Left lung (tissue), 10 donors: ENCODE measurements around the gene MTA1. TPM values are rescaled to one million over a fixed set of nuclear protein-coding genes. Genes with fewer than 3 reads are reported as not detected.

Experiments used
- ATAC-seq: fragments of 200-7000 bp; cut with Tn5 transposase; one replicate; pipeline ENCODE4 v1.9.1; 2020; ENCODE audit warnings: moderate library complexity
- DNase-seq, 4 donors: peaks; one replicate each; pipeline ENCODE4 v3.0.0-alpha.2; 2013 to 2020
- H3K27ac ChIP-seq, 2 donors: fragments of 200-600 bp; sonication (generic) in 1 of 2; one replicate each; pipeline versions ENCODE4 v1.5.0 to v1.8.0; 2020 to 2021
- H3K27me3 ChIP-seq, 2 donors: fragments of 200-600 bp; sonication (generic) in 1 of 2; one replicate each; pipeline versions ENCODE4 v1.5.0 to v1.8.0; 2020 to 2021
- H3K36me3 ChIP-seq, 2 donors: fragments of 200-600 bp; sonication (generic) in 1 of 2; one replicate each; pipeline versions ENCODE4 v1.5.0 to v1.8.0; 2020 to 2021
- H3K4me1 ChIP-seq, 2 donors: fragments of 200-600 bp; one replicate each; pipeline ENCODE4 v1.8.0; 2021
- H3K4me3 ChIP-seq, 2 donors: fragments of 200-600 bp; sonication (generic) in 1 of 2; one replicate each; pipeline versions ENCODE4 v1.5.0 to v1.8.0; 2020 to 2021; ENCODE audit warnings: mild to moderate bottlenecking in 1 of 2
- H3K9me3 ChIP-seq, 2 donors: fragments of 200-600 bp; sonication (generic) in 1 of 2; one replicate each; pipeline versions ENCODE4 v1.5.0 to v1.8.0; 2020 to 2021
- intact Hi-C, 2 donors: fragments of 100-400 bp; cut with DNase I; formaldehyde crosslinking; loops; one replicate each; pipeline versions ENCODE4 v1.11.2 to v1.14.2; 2022
- polyA plus RNA-seq, 6 donors: library from polyadenylated mRNA; unstranded; fragments of 120-200 nt; gene quantifications; one replicate each; pipeline ENCODE4 v1.2.1, GENCODE V29; 2013; ENCODE audit not compliant: insufficient read length in 6 of 6
- total RNA-seq, 2 donors: library from RNA; stranded (reverse); fragmentation: NEBNext Ultra II Directional; extraction: Animal tissue kit (Norgen Biotek cat#: 25700); gene quantifications; one replicate each; pipeline ENCODE4 v1.2.1, GENCODE V29; 2021
- TF ChIP-seq, protein P1 (sequence below), 2 donors: fragments of 200-600 bp; sonication (generic) in 1 of 2; IDR thresholded peaks; one replicate each; pipeline versions ENCODE4 v1.5.0 to v1.8.0; 2021; ENCODE audit warnings: antibody characterized with exemption in 2 of 2
- donor health status: DM: no; HTN: yes; CAD: no.
- donor health status: DM: no; HTN: no; CAD: no.

MTA1 gene
- total and polyA plus RNA-seq, 8 donors: 60.6 to 165 (median 118) TPM

DNA sequence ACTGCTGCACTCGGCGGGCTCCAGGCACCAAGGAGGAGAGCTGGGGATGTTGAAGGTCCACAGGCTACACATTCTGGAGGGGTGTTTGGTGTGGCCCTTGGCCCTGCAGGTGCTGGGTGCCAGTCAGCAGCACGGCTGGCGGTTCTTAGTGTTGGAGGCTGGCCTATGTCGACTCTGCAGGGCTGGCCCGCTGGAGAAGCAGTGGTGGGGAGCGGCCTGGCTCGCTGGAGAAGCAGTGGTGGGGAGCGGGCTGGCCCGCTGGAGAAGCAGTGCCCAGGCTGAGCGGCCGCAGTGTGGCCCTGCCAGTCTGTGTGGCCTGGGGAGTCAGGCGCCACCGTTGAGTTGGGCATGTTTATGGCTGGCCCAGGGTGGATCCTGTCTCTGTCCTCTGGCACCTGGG, 27.3 kb downstream of the MTA1 start:
- H3K4me1 ChIP-seq: peaks cover 4 to 8% of the 10 kb centered on the region in 2 donors
- H3K27ac ChIP-seq: no peak overlapping the region
- no peaks in the 10 kb centered on the region for H3K9me3 ChIP-seq
- no peak for ATAC-seq
- TF ChIP-seq, protein P1, sequence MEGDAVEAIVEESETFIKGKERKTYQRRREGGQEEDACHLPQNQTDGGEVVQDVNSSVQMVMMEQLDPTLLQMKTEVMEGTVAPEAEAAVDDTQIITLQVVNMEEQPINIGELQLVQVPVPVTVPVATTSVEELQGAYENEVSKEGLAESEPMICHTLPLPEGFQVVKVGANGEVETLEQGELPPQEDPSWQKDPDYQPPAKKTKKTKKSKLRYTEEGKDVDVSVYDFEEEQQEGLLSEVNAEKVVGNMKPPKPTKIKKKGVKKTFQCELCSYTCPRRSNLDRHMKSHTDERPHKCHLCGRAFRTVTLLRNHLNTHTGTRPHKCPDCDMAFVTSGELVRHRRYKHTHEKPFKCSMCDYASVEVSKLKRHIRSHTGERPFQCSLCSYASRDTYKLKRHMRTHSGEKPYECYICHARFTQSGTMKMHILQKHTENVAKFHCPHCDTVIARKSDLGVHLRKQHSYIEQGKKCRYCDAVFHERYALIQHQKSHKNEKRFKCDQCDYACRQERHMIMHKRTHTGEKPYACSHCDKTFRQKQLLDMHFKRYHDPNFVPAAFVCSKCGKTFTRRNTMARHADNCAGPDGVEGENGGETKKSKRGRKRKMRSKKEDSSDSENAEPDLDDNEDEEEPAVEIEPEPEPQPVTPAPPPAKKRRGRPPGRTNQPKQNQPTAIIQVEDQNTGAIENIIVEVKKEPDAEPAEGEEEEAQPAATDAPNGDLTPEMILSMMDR (IDR thresholded peaks at IDR 0.05): no peak
- peaks cover 0 to 45% of the 10 kb centered on the region in 2 donors for H3K36me3 ChIP-seq
- DNase-seq: peak in 1 of 4 donors; percentile 68
- no peaks in the 10 kb centered on the region for H3K27me3 ChIP-seq
- H3K4me3 ChIP-seq: no peak overlapping the region
- intact Hi-C loops: no loop called here

DNA sequence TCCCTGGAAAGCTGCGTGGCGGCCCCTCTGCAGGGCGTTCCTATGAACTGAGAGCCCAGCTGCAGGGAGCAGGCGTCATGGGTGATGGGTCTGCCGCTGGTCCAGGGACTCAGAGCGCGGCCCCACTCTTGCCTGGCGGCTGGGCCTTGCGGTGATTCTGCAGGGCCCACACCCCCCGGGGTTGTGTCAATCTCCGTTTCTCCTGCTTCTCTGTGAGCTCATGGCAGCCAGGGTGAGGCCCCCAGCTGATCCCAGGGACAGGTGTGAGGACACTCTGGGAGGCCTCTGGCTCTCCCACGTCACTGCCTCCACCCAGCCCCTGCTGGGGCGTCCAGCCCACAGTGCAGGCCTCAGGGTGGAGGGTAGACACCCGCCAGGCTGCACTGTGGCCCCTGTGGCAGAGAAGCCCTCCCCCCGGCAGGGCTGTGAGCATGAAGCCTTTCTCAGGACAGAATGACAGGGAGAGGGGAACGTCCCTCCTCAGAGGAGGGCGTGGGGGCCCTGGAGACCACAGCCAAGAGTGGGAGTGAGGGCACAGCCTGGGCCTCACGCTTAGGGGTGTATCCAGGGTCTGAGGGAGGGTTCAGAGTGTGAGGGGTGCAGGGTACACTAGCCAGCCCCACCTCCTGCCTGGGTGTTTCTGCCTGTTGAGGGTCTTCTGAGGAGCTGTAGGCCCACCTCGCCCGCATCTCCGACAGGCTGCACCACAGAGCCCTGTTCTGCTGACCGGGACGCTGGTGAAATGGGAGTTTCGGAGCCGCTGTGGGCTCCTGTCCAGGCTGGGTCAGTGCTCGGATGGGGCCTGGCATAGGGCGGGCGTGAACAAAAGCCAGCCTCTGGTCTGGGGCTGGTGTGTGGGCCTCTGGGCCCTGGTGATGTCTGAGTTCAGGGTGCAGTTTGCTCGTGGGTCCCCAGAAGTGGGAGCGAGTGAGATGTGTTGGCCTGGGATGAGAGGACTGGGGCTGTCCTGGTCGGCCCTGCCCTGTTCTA, 28.3 kb downstream of the MTA1 start:
- TF ChIP-seq, protein P1 (IDR thresholded peaks at IDR 0.05): no peak

DNA sequence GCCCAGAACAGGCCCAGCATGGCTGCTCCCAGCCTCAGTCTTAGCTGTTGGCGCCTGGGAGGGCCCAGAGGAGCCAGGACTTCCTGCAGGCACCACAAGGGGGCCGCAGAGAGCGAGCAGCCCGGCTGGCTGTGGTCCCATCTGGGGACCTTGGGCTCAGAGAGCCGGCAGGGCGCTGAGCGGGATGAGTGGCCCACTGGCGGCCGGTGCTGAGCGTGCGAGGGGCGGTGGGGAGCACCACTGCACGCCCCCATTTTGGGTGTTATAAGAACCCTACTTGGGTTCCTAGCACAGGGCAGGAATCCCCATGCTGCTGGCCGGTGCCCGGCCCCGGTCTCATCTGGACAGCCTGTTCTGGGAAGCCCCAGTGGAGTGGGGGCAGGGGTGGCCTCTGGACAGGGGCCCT, 29.1 kb downstream of the MTA1 start:
- Histone ChIP-seq H3K27ac (no peak overlapping the region), H3K27me3 (no peaks in the 10 kb centered on the region), H3K4me3 (no peak overlapping the region), H3K9me3 (no peaks in the 10 kb centered on the region), H3K4me1 (peaks cover 4 to 8% of the 10 kb centered on the region in 2 donors), H3K36me3 (peaks cover 0 to 51% of the 10 kb centered on the region in 2 donors)
- intact Hi-C loops: no loop called here
- ATAC-seq: peak; percentile 95
- peak; percentile 62 to 90 (median 75) for DNase-seq
- TF ChIP-seq, protein P1 (IDR thresholded peaks at IDR 0.05): peak; percentile 91 to 93

More for the DNA sequence above, 28.3 kb downstream of the MTA1 start:
- Histone ChIP-seq H3K36me3 (peaks cover 0 to 45% of the 10 kb centered on the region in 2 donors), H3K27me3 (no peaks in the 10 kb centered on the region), H3K27ac (no peak overlapping the region), H3K9me3 (no peaks in the 10 kb centered on the region), H3K4me1 (peaks cover 4 to 8% of the 10 kb centered on the region in 2 donors), H3K4me3 (no peak overlapping the region)
- DNase-seq (peak in 1 of 4 donors; percentile 62), ATAC-seq (no peak)
- intact Hi-C loops: no loop called here

GRCh38 chr14:105449276-105450122, 29.9 kb downstream of the MTA1 start:
- no peak for ATAC-seq
- Histone ChIP-seq H3K9me3 (no peaks in the 10 kb centered on the region), H3K4me1 (peaks cover 4 to 8% of the 10 kb centered on the region in 2 donors), H3K27ac (no peak overlapping the region), H3K36me3 (peaks cover 0 to 58% of the 10 kb centered on the region in 2 donors), H3K4me3 (no peak overlapping the region), H3K27me3 (no peaks in the 10 kb centered on the region)
- TF ChIP-seq, protein P1 (IDR thresholded peaks at IDR 0.05): no peak
- intact Hi-C loops: no loop called here
- peak in 1 of 4 donors; percentile 79 for DNase-seq
